Embryonic facial prominence (tissue), 1 donor: ENCODE measurements around the gene SNX15.
A peak's percentile ranks its signal among the peaks of the same experiment; 100 is the strongest.
"Not testable (repeated sequence)": the region's sequence is repeated elsewhere in the genome, so short reads cannot be mapped to it uniquely, and the experiment has no call there.

Experiments used
- DNase-seq: peaks from one replicate; pipeline ENCODE4 v3.0.0-alpha.2; 2016; ENCODE audit errors: extremely low spot score

SNX15 gene, protein sequence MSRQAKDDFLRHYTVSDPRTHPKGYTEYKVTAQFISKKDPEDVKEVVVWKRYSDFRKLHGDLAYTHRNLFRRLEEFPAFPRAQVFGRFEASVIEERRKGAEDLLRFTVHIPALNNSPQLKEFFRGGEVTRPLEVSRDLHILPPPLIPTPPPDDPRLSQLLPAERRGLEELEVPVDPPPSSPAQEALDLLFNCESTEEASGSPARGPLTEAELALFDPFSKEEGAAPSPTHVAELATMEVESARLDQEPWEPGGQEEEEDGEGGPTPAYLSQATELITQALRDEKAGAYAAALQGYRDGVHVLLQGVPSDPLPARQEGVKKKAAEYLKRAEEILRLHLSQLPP

DNA sequence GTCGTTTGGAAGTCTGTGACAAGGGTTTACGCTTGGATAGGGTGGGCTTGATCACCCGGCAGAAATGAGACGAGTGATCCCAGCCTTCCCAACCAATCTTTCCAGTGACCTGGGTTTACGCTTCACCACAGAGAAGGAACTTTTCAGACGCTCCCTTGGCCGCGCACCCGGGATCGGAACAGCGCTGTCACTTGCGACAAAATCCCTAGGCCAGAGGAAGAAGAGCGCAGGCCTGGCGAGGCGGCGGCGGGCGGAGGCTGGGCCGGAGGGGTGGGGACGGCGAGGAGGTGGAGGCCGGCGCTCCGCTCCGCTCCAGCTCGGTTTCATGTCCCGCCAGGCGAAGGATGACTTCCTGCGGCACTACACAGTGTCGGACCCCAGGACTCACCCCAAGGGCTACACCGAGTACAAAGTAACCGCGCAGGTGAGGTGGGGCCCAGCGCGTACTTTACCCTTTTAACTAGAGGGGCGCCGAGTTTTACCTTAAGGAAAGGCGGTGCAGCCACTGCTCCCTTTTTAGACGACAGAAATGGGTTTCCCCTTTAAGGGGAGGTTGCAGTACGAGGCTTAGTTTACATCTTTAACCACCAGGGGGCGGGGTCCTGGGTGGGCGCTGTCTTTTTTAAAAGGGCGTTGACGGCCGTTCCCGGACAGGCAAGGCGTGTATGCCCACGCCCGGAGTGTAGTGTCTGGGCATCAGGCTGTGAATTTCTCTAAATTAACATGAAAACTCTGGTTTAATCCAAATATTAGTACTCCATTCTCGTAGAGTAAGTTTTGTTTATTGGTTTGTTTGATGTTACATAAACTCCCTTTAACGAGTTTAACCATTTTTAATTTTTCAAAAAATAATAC, at the start of gene SNX15:
Gene SNX15 (plus strand): TSS at position 227 of the 855 bp plus-strand sequence. CDS start 99 bp downstream, at position 326.
- peak; percentile 94 for DNase-seq

DNA sequence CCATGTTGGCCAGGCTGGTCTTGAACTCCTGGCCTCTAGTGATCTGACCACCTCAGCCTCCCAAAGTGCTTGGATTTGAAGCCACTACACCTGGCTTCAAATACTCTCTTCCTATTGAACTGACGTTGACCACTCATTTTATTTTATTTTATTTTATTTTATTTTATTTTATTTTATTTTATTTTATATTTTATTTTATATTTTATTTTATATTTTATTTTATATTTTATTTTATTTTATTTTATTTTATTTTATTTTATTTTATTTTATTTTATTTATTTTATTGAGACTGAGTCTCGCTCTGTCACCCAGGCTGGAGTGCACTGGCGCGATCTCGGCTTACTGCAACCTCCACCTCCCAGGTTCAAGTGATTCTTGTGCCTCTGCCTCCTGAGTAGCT, 43.9 kb upstream of the SNX15 start:
- not testable (repeated sequence) for DNase-seq

DNA sequence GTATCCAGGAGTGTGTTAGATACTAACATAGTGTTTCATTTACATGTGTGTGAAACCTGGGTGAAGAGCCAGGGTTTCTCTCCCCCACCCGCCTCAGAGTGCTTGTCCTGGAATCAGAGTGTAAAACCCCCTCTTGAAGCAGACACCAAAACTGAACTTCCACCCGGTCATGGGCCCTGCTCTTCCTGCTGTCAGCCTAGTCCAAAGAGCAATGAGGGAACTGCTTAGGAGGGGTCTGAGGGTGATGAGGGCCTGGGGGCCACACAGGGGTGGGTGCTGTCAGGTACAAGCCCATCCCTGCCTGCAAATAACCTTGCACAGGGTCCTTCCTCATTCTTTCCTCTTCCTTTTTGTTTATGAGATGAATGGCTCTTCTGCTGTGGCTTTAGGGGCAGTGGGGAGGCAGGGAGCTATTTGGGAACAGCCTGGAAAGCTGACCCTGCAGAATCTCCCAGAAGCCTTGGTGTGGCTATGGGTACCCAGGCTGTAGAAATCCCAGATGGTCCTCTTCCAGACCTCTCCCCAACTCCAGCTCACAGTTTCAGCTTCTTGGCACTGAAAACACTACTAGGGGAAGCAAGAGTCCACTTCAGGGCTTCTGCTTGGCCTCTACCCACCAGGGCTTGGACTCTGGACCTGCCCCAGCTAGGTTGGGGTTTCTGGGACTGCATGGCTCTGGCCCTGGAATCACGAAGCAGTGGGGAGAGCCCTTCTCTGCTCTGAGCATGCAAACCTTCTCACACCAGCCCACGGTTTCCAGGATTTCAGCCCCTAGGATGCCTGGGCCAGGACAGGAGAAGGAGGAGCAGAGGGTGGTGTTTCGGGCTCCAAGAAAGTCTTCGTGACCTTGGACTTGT, 39.0 kb upstream of the SNX15 start:
- DNase-seq, result no peak

DNA sequence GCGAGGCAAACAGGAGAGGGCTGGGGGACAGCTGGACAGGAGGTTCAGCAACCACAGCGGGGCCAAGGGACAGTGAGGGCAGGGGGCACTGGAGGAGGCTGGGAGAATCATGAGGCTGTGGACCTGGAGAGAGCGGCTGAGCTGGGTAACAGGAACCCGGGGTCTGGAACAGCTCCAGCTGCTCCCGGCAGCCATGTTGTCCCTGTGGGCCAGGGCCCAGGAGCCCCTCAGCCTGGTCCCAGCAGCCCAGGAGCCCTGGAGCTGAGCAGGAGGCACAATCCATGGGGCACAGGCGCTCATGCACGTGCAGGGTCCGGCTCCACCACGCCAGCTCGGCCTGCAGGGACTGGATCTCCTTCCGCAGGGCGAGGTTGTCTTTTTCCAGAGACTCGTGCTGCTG, 37.8 kb upstream of the SNX15 start:
- DNase-seq, result no peak

DNA sequence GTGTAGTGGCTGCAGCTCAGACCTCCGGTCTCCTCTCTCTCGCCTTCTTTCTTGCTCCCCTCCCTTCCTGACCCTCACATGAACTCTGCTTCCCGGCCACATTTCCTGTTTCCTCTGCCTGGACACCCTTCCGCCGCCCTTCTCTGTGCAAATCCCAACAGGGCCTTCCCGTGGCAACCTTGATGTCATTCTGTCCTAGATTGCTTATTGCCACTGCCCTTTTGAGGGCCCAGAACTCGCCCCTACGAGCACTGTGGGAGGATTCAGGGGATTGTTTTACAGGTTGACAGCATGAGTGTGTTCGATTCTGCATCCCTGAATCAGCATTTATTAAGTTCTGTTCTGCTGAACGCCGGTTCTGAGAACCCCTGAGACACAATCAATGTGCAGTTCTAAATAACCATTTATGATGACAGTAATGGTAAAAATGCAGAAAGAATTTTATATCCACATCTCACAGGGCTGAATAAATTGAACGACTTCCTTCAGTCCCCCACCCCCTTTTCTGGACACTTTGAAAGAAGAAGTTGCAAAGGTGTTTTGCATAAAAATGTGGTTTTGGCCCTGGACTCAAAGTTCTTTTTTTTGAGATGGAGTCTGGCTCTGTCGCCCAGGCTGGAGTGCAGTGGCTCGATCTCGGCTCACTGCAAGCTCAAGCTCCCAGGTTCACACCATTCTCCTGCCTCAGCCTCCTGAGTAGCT, 36.9 kb upstream of the SNX15 start:
- DNase-seq, result no peak

DNA sequence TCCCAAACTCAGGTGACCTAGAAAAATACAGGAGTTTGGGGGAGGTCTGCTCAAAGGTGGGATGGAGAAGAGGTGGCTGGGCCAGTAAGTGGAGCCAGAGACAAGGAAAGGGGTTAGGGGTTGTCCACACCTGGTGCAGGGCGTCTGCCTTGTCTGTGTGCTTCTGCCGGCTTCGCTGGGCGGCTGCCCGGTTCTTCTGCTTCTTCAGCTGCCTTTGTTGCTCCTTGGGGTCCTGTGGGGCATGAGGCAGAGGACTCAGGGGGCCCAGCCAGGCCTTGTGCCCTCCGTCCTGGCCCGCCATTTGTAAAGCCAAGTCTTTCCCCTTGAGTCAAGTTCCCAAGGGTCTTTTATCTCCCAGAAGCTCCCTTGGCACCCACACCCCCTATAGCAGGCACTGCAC, 32.9 kb upstream of the SNX15 start:
- DNase-seq, result no peak

DNA sequence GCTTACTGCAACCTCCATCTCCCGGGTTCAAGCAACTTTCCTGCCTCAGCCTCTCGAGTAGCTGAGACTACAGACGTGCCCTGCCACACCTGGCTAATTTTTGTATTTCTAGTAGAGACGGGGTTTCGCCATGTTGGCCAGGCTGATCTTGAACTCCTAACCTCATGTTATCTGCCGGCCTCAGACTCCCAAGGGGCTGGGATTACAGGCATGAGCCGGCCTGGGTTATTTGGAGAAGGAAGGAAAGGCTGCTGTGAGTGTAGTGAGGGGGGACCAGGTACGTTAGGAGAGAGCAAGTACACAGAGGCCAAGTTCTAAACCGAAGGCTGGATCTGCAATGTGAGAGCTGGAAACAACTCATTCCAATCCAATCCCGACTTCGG, 30.9 kb upstream of the SNX15 start:
- no peak for DNase-seq

DNA sequence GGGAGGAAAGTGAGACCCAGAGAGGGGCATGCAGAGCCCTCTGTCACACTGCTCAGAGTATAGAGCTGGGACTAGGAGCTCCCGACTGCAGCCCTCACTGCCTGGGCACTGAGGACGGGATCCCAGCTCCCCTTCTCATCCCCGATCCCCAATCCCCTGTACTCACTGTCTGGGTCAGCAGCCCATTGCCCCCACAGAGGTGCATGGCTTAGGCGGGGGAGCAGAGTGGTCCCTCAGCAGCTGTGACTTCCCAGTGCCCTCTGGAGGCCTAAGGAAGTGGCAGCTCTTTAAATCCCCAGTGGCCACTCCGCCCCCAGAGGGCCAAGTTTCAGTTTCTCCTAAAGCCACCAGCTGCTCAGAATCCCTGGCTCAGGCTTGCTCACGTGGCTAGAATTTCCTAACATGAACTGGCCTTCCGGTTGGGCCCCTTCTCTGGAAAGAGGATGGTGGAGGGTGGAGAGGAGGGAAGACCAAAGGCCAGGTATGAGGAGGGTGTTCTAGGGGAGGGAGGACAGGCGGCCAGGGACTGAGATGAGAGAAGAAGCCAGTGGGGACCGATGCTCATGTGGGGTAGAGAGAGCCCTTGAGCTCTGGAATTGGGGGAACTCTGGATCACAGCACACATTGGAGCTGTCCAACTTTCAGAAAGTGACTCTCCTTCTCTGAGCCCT, 30.4 kb upstream of the SNX15 start, which contains the start of gene BATF2:
Gene BATF2 (minus strand): TSS at position 262 of the 671 bp plus-strand sequence. CDS start 57 bp downstream, at position 205.
- DNase-seq, result no peak

DNA sequence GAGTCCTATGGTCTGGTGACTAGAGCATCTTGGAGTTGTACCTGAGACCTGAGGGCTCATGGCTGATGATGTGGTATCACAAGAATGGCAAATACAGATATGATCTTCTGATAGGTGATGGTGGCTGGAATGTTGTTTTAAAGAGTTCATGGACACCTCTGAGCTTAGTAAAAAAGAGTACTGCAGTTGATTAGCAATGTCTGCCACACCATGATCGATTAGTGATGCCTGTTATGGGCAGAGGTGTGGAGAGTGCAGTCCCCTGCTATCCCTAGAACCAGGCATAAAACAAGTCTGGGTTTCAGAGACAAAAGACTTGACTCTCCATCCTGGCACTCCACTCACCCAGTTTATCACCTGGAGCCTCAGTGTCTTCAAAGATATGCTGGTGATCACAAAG, 29.1 kb upstream of the SNX15 start:
- DNase-seq, result no peak

DNA sequence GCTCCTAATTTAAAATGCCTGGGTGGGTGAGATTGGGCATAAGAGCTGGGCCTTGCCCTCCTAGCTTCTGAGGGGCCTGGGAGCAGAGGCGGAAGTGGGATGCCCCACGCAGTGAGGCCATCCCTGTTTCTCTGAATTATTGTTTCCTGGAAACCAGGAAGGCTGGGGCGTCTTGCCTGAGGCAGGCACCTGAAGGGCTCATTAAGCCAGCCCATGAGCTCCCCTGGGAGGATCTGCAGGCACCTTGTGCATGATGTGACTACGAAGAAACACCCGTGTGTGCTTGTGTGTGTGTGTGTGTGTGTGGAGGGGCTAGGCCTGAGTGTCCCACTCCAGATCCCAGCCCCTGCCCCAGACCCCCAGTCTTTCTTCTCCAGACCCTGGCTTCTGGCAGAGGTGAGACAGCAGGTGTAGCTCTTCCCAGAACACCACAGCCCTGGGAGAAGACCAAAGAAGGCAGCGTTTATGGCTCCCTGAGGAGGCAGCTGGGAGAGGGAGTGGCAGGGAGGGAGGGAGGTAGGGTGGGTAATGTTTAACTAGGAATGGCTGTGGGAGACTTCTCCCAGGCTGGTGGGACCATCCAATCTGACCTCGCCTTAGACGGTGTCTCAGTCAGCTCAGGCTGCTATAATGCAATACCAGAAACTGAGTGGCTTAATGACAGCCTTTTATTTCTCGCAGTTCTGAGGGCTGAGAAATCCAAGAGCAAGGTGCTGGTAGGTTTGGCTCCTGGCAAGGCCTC, 28.4 kb upstream of the SNX15 start:
- DNase-seq, result no peak

DNA sequence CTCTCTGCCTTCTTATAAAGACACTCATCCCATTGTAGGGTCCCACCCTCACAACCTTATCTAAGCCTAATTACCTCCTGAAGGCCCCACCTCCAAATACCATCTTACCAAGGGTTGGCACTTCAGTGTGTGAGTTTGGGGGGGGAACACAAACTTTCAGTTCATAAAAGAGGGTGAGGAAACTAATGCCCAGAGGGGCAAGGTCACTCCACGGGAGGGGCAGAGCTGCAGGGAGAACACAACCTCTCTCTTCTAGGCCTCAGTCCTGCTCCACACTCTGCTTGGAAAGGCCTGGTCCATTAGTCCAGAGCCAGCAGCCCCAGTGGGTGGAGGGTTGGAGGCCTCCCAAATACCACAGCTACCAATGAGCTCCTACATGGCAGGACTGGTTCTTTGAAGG, 27.8 kb upstream of the SNX15 start:
- no peak for DNase-seq

DNA sequence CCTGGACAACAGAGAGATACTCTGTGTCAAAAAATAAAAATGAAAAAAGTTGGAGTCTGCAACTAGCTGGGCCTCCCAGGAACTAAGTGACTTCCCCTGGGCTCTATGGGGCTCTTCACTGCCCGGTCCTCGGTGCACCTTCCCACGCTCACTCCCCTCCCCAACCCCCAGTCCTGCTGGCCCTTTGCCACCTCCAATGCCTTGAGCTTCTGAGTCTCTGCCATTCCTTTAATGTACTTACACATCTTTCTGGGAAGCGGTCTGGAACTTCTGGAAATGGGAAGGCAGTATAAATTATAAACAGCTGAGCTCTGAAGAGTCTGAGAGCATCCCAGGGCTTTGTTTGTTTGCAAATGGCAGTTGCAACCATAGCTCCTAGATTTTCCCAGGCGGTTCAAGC, 24.5 kb upstream of the SNX15 start:
- DNase-seq, result no peak

DNA sequence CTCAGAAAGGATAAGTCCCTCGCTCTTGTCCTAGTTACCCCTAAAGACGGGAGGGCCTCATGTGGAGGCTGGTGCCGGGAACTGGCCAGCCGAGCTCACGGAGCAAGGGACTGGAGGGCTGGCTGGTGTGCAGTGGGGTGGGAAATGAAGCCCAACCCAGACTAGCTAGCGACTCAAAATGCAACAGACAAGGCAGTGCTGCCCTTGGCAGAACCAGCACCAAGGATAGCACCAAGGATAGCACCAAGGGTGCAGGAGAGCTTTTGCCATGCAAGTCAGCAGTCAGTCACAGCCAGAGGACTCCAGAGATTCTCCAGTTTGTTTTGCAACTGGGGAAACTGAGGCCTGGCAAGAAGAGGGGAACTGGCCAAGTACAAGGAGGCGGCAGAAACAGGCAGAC, 24.0 kb upstream of the SNX15 start:
- DNase-seq, result no peak

DNA sequence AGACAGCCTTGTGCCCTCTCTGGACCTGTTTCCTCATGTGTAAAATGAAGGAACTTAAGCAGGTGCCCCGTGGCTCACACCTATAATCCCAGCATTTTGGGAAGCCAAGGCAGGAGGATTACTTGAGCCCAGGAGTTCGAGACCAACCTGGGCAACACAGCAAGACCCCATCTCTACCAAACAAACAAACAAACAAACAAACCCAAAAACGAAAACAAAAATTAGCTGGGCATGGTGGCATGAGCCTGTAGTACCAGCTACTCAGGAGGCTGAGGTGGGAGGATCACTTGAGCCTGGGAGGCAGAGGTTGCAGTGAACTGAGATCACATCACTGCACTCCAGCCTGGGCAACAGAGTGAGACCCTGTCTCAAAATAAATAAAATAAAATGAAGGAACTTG, 23.3 kb upstream of the SNX15 start:
- DNase-seq, result not testable (repeated sequence)

DNA sequence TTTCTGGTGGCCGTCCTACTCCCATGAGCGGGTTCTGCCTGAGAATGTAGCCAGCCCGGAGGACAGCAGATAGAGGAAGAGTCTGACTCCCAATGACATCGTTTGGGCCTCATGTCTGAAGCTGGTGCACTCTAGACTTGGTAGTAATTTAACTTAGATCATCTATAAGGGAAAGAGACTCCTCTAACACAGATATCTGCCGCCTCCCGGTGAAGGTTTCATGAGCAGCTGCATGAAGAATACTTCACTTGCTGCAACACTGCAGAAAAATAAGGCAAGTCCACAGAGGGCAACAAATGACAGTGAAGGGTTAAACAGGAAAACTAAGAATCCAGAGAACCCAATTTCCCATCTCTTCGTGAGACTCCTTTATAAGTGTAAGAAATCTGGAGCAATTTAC, 19.2 kb upstream of the SNX15 start:
- DNase-seq, result no peak

DNA sequence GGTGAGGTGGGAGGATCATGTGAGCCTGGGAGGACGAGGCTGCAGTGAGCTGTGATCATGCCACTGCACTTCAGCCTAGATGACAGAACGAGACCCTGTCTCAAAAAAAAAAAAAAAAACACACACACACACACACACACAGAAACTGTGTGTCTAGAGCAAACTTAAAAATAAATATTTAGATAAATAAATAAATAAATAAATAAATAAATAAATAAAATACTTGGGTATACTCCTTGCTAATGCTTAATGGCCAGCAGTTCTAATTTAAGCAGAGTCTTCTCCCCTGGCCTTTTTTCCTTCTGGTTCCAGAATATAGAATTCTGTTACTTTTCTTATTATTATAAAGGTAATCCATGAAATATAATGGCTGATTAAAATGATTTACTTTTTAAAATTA, 18.4 kb upstream of the SNX15 start:
- DNase-seq, result no peak

DNA sequence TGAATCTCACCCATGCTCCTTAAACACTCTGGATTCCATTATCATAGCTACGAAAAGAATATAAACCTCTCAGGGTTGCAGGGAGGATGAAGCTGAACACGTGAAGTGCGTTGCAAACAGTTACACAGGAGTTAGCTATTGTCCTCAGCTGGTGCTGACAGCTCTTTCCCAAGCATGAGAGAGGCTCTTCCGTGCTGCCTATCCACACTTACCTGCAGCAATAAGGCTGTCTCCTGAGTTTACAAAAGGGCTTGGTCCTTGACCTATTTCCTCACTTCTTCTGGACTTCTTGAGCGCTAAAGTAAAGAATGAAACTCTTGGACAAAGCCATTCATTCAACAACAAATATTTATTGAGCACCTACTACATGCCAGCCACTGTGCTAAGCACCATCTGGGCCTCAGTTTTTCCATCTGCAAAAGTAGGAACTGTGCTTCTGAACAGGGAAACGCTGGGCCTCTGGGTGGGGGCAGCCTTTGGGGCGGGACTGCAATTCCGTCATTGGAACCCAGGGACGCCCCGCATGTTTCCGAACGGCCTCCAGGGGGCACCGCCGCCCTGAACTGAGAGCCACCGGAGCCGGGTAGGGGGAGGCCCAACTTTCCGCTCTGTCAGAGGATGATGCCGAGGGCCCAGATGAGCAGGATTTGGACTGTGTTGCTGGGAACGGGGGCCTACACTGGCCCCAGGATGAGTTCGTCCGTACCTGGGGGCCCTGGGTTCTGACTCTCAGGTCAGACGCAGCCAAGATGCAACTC, 13.9 kb upstream of the SNX15 start:
- peak; percentile 81 for DNase-seq

DNA sequence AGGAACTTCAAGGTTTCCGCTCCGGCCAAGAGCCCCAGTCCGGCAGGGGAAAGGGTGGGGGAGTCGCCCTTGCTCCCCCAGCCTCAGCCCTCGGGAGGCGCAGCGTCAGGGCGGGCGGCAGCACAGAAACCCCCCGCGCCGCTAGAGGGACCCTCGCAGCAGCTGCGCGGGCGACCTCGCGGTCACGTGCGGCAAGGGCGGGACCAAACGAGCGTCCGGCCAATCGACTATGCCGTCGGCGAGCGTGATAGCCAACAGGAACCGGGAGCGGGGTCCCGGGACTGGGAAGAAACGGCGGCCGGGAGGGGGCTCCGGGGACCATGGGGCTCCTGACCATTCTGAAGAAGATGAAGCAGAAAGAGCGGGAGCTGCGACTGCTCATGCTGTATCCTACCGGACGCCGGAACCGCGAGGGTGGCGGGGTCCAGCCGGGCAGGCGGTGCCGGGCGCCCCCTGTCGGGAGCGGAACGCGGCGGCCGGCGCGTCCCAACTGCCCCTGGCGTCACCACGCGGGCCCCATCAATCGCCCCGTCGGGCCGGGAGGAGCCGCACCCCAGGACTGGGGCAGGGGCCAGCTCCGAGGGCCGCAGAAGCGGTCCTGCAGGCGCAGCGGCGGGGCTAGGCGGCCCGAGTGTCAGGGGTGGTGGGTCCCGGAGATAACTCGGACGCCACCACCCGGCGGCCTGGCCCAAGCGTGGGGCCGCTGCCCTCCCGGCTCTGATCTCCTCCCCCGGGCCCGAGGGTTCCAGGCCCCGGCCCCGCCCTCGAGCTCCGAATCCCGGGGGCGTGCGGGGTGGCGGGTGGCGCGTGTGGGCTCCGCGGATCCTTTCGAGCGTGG, 13.1 kb upstream of the SNX15 start, which contains the start of gene ARL2:
Gene ARL2 (plus strand): TSS at position 273 of the 838 bp plus-strand sequence. CDS start 48 bp downstream, at position 321.
- peak; percentile 81 for DNase-seq
